GM21526 (cell line): Measurements from ENCODE around the gene SEMA6A.

ENCODE experiments used
- ATAC-seq: cut with Tn5 transposase; IDR thresholded peaks from one replicate; pipeline ENCODE4 v1.9.1; 2021; ENCODE audit warnings: moderate library complexity; ENCODE audit not compliant: unreplicated experiment, low FRiP score

SEMA6A gene

DNA sequence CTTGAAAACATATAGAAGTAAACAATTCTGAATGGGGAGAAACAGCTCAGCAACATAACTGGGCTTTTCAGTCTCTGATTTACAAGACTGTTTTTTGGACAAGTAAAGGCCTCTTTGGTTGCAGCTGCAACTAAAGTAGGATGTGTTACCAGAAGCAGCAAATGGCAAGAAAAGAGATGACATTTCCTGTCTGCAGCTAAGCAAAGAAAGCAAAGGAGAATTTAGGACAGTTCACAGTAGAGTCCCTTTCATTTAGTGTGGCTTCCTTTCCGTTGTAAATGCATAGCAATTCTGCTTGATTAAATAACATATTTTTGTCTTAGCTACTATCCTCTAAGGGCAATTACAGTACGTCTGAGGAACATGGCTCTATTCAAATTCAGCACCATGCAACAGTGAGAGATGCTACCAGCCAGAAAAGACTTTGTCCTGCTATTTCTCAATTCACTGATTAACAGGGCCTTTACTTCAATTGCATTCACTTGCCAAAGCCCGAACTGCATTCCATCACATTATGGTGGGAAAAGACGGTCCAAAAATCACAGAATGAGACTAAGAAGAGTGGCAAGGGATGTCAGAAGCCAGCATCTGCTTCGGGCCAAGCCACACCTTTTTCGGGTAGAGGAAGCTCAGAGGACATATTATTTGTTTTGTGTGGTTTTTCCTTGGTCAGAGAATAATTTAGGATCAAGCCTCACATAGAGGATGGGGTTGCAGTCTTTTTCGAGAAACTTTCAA is 107.7 kb downstream of the SEMA6A start:
- ATAC-seq = no peak

DNA sequence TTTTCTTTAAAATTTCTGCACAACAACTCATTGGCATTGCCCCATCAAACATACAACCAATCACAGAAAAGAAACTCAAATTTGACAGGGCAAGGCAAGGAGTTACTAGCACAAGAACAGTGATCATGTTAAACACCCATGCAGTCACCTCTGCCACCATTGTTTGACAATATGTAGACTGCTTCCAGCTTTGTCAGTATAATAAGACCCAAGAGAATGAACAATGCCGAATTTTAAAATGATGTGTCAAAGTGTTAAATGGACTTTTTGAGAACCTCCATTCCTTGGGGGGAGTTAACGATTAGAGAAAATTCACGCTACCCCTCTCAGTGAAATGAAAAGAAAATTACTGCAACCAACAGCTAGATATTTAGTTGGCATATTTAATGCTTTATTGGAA is 109.2 kb downstream of the SEMA6A start:
- ATAC-seq = no peak

DNA sequence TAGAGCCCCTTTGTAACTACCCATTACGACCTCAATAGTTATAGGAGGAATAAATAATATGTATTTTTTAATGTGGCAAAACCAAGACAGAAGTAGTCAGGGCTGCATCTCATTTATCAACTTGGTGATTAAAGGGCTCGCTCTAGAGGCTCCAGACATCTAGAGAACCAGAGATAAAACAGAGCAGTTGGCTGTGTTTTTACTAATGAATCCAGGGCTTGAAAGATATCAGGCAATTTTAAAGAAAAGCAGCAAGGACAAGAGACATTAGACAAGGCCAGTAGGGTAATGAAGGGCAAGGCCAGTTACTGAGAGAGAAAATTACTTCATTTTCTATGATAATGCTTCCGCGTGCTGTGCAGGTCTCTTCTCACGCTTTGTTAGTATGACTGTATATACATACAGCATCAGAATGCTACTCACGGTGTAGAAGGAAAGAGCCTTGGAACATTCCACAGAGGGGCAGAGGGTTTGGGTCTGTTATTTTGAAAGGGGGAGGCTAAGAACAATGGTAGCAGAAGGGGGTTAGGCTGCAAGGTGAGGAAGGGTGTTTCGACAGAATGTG is 110.4 kb downstream of the SEMA6A start:
- no peak for ATAC-seq

DNA sequence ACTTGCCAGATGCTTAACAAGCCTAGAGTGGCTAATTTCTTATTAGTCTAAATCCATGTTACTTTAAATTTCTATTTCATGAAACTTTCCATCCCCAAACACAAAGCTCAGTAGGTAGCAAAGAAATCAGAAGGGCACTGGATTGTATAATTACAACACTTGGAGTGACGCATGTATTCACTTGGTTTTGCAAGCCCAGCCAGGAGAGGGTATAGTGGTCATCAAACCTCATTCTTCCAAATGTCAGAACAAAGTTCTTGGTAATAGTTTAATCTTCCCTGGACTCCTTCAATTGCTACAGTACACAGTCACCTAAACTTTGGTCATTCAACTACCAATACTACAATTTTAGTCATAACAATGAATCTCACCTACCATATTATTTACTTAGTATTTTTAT is 112.1 kb downstream of the SEMA6A start:
- no peak for ATAC-seq

DNA sequence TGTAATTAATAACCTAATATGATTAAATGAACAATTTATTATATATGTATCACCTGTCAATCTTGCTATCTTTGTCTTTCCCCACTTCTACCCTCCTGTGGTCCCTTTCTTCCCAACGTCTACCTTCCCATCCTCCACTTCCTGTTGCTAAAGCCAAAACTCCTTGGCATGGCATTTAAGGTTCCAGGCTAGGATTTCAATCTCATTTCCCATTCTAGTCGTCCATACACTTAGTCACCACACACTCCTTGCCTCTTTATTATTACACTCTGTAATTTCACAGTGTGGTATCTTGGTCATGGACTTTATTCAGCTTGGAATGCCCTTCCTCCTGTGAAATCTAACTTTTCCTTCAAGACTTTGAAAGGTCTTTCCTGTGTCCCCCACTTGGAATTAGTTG is 115.3 kb downstream of the SEMA6A start:
- no peak for ATAC-seq

DNA sequence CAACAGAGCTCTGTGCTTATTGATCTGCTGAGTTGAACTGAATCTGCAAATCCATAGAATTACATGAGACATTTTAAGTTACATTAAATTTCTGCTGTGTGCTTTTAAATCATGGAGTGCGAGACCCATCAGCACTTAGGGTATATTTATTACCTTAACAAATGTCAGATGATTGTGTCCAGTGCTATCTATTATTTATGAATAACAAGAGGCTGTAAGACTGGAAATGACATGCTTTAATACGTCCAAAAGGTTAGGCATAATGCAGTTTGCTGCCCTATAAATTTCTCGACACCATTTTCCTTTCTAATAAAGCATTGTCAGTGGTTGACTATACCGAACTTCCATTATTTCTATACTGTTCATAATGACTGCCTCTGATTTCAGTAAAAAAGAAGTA is 117.6 kb downstream of the SEMA6A start:
- no peak for ATAC-seq

DNA sequence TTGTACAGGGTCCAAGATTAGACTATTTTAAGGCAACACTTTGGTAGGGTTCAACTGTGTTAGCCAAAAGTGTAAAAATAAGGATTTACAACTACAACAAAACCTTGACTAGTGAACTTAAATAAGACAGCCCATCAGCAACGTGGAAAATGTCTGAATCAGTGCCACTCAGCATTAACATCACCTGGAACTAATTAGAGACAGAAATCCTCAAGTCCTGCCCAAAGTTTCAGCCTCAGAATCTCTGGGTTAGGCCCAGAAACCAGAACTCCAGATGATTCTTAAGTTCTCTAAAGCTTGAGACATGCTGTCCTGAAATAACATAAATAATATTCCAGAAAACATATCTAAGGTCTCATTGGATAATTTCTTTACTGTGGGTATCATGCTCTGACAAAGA is 118.6 kb downstream of the SEMA6A start:
- no peak for ATAC-seq

DNA sequence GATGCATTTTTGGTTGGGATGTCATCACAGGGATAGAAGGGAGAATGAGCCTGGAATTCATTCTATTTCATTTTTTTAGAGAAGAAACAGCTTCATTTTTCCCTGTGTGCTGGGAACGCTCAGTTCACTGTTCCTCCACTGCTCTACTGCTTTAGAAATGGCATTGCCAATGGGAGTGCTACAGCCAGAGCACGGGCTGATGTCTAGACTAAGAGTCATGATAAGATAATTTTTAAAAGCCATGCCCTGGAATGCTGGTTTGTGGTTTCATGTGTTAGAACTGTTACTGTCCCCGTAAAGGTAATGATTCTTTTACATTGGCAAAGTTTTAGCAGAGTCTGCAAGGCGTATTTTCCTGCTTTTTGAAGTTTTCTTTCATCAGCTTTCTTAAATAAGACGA is 119.6 kb downstream of the SEMA6A start:
- ATAC-seq = no peak

DNA sequence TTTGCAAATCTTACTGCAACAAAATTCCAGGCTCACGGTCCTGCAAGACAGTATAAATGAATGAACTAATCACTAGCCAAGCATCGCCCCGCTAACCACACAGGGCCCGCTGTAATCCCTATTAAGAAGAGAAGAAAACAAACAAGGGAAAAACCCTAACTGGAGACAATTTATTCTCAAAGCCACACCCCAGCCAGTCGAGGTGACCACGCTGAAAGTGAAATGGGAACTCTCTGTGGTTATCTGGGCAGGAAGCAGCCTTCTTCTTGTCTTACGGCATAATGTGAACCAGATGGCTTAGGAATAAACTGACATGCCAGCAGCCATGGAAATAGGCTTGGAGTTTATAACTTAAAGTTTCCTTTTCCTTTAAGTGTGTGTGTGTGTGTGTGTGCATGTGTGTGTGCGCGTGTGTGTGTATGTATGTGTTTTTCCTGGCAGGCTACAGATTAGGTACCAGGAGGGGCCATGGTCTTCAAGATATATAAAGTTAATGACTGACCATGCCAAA is 120.2 kb downstream of the SEMA6A start:
- peak; percentile 99 for ATAC-seq

DNA sequence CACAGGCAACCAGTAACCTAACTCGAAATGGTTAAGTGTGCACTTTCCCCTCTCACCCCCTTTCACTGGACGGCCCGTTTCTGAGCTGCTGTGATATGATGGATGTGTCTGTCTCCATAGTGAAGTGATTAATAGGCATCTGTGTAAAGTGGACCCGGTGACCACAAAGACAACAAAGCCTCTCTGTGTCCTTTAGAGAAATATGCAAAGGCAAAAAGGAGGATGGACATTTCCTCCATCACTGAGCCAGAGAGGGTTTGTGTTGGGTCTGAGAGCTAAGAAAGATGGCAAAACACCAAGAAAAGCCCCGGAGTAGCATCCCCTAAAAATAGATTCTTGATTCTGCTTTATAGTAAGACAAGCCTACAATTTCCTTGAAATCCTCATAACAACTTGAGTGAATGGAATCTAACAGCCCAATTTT is 120.6 kb downstream of the SEMA6A start:
- ATAC-seq = no peak

DNA sequence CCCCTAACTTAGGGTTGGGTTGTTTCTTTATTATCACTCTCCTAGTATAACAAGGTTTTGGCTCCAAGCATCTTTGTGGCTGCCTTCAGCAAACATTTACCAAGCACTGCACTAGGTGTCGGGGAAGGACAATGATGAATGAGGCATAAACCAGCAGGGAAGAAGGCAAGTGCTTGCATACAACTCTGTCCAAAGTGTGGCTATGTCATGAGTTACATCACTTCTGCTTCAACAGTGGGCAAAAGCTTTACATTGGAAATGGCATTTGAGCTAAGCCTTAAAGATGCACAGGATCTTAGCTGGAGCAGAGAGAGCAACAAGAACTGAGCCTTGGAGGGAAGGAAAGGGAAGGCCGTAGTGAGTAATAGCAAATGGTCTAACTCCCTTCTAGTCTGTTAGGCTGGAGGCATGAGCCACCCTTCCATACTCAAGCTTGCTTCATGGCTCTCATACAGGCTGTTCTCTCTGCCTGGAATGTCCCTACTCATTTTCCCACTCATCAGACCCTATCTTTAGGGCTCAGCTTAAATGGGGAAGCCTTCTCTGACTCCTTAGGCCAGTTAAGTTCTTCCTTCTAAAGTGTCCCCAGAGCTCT is 121.8 kb downstream of the SEMA6A start:
- no peak for ATAC-seq

DNA sequence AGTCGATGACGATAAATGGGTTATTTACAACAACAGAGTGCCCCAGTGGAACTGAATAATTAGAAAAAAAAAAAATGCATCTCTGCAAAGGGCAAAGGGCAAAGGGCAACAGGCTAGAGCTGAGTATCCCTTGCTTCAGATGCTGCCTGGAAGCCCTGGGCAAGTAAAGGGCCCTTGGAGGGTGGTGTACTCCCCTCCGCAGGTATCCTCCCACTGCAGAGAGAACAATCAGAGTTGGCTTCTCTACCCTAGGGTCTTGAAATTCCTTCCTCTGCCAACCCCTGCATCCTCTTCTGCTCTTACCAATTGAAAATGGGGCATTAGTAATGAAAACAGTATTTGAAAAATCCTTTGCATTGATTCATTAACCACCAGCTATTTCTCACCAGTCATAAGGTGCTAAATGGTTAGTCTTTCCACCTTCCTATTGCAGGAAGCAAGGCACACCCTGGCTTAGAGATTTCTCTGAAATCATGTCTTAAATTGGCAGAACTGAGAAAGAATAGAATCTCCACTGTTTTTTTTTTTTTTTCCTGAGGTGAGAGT is 122.6 kb downstream of the SEMA6A start:
- no peak for ATAC-seq

DNA sequence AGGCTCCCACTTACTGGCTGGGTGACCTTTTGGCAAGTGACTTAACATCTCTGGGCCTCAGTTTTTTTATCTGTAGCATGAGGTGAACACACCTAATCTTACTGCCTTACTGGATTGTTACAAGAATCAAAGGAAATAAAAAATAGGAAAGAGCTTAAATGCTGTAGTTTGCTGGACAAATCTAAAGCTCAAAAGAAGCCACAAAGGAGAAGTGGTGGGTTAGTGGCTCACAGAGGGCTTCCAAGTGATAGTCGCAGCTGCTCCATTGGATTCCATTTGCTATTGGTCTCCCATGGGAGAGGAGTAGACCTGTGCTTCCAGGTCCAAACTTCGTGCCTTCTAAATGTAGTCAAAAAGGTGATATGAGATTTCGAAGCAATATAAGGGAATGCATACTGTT is 123.6 kb downstream of the SEMA6A start:
- ATAC-seq = no peak

DNA sequence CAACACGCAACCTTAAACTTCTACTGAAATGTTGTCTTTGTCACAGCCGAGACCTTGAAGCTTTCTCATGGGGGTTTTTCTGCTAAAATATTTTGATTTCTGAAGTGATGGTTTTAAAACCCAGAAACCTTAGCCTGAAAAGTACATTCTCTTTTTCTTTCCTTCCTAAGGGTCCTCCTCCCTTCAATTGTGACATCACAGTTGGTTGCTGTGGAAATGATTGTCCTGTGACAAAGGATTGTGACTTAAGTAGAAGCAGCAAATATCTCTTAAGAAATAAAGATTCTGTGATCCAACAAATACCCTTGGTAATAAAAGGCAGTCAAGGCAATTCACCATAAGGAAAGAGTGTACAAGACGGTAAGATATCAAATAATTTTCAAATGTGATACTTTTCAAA is 125.2 kb downstream of the SEMA6A start:
- no peak for ATAC-seq

DNA sequence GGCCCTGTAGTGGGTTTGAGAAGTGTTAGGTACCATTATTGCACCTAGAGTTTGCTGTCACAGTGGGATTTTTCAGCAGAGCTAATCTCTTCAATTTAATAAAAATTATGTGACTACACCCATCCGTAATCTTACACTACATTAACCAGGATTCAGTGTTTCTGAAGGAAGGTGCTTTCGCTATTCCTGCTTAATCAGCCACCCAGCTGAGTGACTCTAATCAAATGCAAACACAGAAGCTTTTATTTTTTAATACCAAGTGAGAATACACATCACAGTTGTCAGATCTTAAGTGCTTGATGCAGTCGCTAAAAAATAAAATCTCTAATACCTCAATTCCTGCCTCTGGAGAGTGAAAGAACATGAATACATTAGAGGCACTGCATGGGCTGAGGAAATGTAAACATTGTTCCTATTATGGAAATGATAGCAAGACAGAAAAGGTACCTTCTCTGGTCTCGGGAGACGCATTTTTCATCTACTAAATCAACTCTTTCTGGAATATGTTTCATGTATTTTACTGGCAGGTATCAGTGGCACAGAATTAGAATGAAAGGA is 125.7 kb downstream of the SEMA6A start:
- ATAC-seq = no peak

DNA sequence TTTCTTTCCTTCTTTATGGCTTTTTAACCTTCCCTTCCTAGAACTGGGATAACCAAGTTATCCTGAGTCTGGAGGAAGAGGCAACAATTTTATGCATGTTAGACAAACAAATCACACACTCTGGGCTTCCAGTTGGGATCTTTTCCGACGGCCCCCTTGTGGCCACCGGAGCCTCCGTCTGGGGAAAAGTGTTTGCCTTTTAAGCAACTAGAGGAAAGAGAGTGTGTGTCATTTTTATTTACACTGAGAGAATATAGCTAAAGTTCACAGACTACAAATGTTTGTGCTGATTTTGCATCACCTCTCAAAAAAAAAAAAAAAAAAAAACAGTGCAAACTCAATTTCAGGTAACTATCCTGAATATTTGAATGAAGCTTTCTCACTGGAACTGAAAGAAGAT is 126.2 kb downstream of the SEMA6A start:
- no peak for ATAC-seq

DNA sequence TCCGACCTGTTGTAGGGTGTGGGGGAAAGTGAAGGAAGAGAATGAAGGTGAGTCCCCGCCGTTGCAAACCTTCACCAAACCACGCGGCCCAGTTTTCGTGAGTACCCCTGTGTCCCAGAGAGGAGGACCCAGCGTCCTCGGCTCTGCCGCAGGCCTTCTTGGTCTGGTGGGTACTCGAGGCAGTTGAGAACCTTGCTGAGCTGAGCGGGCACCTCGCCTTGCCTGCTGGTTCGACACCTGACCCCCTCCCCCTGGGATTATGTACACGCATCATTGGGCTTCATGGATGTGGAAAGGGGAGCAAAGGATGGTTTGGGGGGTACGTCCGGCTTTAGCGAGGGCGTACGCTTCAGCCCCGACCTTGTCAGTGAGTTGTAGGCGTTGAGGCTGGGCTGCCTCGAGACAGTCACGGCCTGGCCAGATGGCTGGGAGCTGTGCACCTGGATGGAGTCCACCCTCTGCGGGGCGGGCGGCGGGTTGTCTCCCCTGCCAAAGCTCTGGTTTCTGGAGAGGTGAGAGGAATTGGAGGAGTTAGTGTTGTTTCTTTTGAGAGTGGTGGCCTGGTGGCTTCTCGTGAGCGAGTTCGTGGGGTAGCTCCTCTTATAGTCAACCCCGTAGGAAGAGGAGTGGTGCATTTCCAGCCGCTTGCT is 128.1 kb downstream of the SEMA6A start:
- ATAC-seq = no peak

DNA sequence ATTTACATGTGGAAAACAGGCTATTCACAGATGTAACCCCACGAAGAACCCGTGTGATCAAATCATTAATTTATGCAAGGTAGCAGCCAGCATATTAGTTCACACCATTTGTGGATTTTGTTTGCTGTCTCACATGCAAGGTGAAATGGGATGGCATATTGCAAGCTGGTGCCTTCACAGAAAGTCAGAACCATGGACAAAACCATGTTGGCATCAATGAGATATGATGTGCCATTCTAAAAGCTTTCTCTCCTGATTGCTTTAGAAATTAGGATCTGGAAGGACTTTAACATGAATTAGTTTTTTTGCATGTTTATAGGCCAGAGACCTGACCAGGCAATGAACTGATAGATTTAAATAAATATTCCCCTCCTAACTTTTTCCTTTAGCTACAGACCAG is 129.3 kb downstream of the SEMA6A start:
- ATAC-seq = no peak

DNA sequence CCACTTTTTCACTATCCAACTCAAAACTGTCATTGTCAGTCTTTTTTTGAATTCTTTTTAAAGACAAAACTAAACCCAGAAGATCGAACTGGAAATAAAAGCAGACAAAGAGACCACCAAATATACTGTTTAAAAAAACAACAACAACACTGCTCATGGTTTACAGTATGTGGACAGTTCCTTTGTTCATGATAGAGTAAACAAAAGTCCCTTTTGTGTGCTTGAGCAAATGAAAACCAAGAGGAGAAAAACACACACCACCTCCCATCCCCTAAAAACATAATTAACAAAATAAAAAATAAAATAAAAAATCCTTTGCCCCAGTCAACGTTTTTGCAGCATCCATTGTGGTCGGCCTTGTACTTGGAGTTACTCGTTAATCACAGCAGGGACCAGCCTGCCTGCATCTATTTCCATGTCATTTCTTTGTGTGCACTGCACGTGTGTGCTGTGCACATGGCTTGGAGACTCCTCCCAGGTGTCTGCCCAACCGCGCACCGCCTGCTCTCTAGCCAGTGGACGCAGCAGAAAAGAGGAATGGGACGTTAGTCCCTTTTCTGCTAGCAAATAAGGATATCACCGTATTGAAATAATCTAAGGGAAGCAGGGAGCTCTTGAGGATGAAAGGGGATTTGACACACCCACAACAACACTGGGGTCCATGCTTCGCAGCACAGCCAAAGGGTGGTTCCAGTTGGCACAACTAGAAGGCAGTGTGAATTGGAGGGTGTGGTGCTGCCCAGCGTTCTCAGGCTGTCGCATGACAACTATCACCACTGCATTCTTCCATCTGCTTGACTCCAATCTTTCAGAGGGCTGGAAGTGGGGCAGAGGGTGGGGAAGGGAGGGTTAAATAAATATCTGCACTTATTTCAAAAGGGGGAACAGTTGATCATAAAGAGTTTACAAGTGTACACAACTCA is 130.0 kb downstream of the SEMA6A start:
- ATAC-seq = no peak
